Lung (tissue), 12 donors: Measurements from ENCODE around the gene TAS2R41. TPM values are rescaled to one million over a fixed set of nuclear protein-coding genes. Genes with fewer than 3 reads are reported as not detected.

ENCODE experiments used
- ATAC-seq: fragments of 200-7000 bp; cut with Tn5 transposase; one replicate; pipeline ENCODE4 v1.9.1; 2020; ENCODE audit warnings: moderate number of reproducible peaks; ENCODE audit not compliant: insufficient read depth, low FRiP score
- DNase-seq, 3 donors: peaks; one replicate each; pipeline ENCODE4 v3.0.0-alpha.2; 2013 to 2017
- H3K27ac ChIP-seq, 2 donors: one replicate each; pipeline ENCODE4 v1.5.1; 2013; ENCODE audit warnings: mild to moderate bottlenecking in 2 of 2, moderate library complexity in 2 of 2, control low read depth in 1 of 2, inconsistent platforms in 1 of 2, low read depth in 1 of 2, low read length in 1 of 2
- H3K27me3 ChIP-seq, 3 donors: one replicate each; pipeline ENCODE4 v1.5.1; 2013; ENCODE audit warnings: low read length in 2 of 3; ENCODE audit not compliant: control insufficient read depth in 3 of 3, insufficient read depth in 3 of 3
- H3K36me3 ChIP-seq, 4 donors: one replicate each; pipeline ENCODE4 v1.5.1; 2013; ENCODE audit warnings: low read length in 4 of 4, mild to moderate bottlenecking in 1 of 4, moderate library complexity in 1 of 4; ENCODE audit not compliant: control insufficient read depth in 4 of 4, insufficient read depth in 4 of 4
- H3K4me1 ChIP-seq, 5 donors: one replicate each; pipeline ENCODE4 v1.5.1; 2013; ENCODE audit warnings: low read length in 5 of 5, mild to moderate bottlenecking in 2 of 5, moderate library complexity in 1 of 5; ENCODE audit not compliant: control insufficient read depth in 5 of 5, insufficient read depth in 5 of 5
- H3K4me3 ChIP-seq: one replicate; pipeline ENCODE4 v1.5.1; 2013; ENCODE audit warnings: mild to moderate bottlenecking, control low read depth, moderate library complexity
- H3K9ac ChIP-seq, 2 donors: one replicate each; pipeline ENCODE4 v1.5.1; 2013; ENCODE audit warnings: low read length in 2 of 2, control low read depth in 1 of 2; ENCODE audit not compliant: insufficient read depth in 1 of 2
- H3K9me3 ChIP-seq, 4 donors: one replicate each; pipeline ENCODE4 v1.5.1; 2013; ENCODE audit warnings: low read length in 3 of 4, mild to moderate bottlenecking in 1 of 4, moderate library complexity in 1 of 4; ENCODE audit not compliant: control insufficient read depth in 4 of 4, insufficient read depth in 3 of 4
- CTCF ChIP-seq: IDR thresholded peaks from 2 replicates; pipeline ENCODE4 v1.5.1; 2012; ENCODE audit warnings: mild to moderate bottlenecking; ENCODE audit errors: control extremely low read depth, extremely low read depth
- WGBS, 2 donors: extraction: QIAGEN DNeasy Blood & Tissue Kit; methylation state at CpG; one replicate each; pipeline ENCODE4 v1.1.7; 2013; 5-methylcytosine and 5-hydroxymethylcytosine counted together
- polyA plus RNA-seq, 2 donors: library from polyadenylated mRNA; stranded (reverse); fragments of 200-250 nt; gene quantifications; one replicate each; pipeline ENCODE4 v1.2.1, GENCODE V29; 2013
- total RNA-seq, 2 donors: library from RNA; depleted of rRNA in 1 of 2; stranded (reverse); fragments of >200 nt in 1 of 2; gene quantifications; one replicate each; pipeline ENCODE4 v1.2.1, GENCODE V29; 2014 to 2021
- donor health status: control.
- donor health status: control.
- donor health status: Bipolar disorder and iron deficiency.
- donor health status: healthy.
- donor health status: DM: yes; HTN: yes; CAD: no.

The TAS2R41 gene
- total and polyA plus RNA-seq, 4 donors: 0.77 TPM; not detected in 3

GRCh38 chr7:143507094-143507518 is 29.4 kb downstream of the TAS2R41 start:
- H3K27me3 ChIP-seq: peaks cover 0 to 4% (median 0%) of the 10 kb centered on the region in 3 donors
- H3K4me3 ChIP-seq: no peak overlapping the region
- no peak for DNase-seq
- TF ChIP-seq CTCF: no peak
- H3K27ac ChIP-seq: no peak overlapping the region
- ATAC-seq: peak; percentile 31
- H3K9me3 ChIP-seq: peaks cover 0 to 6% (median 0%) of the 10 kb centered on the region in 4 donors
- H3K36me3 ChIP-seq: no peaks in the 10 kb centered on the region
- H3K4me1 ChIP-seq: peaks cover 0 to 8% (median 0%) of the 10 kb centered on the region in 5 donors
- no peak overlapping the region for H3K9ac ChIP-seq
- WGBS, 2 donors: 72 to 81% methylated on average over 3 of the region's 3 CpGs

GRCh38 chr7:143507534-143508055 is 29.9 kb downstream of the TAS2R41 start:
- no peak for TF ChIP-seq CTCF
- Histone ChIP-seq H3K4me1 (peaks cover 0 to 8% (median 0%) of the 10 kb centered on the region in 5 donors), H3K9ac (no peak overlapping the region), H3K36me3 (no peaks in the 10 kb centered on the region), H3K9me3 (peaks cover 0 to 6% (median 0%) of the 10 kb centered on the region in 4 donors), H3K27ac (no peak overlapping the region), H3K4me3 (no peak overlapping the region), H3K27me3 (peaks cover 0 to 5% (median 0%) of the 10 kb centered on the region in 3 donors)
- 88 to 91% methylated on average over 5 of the region's 5 CpGs for WGBS, 2 donors
- DNase-seq (no peak), ATAC-seq (no peak)

GRCh38 chr7:143510854-143511592 is 33.4 kb downstream of the TAS2R41 start:
- Histone ChIP-seq H3K4me1 (peaks cover 0 to 8% (median 0%) of the 10 kb centered on the region in 5 donors), H3K36me3 (no peaks in the 10 kb centered on the region), H3K9me3 (peaks cover 0 to 6% (median 0%) of the 10 kb centered on the region in 4 donors), H3K27ac (no peak overlapping the region), H3K27me3 (peaks cover 0 to 5% (median 0%) of the 10 kb centered on the region in 3 donors), H3K9ac (no peak overlapping the region), H3K4me3 (no peak overlapping the region)
- ATAC-seq (no peak), DNase-seq (peak in 1 of 3 donors; percentile 32)
- no peak for TF ChIP-seq CTCF
- WGBS, 2 donors: 68 to 94% methylated on average over 65 of the region's 65 CpGs
